ENCODE results near the gene MMP27.

MMP27 gene

DNA sequence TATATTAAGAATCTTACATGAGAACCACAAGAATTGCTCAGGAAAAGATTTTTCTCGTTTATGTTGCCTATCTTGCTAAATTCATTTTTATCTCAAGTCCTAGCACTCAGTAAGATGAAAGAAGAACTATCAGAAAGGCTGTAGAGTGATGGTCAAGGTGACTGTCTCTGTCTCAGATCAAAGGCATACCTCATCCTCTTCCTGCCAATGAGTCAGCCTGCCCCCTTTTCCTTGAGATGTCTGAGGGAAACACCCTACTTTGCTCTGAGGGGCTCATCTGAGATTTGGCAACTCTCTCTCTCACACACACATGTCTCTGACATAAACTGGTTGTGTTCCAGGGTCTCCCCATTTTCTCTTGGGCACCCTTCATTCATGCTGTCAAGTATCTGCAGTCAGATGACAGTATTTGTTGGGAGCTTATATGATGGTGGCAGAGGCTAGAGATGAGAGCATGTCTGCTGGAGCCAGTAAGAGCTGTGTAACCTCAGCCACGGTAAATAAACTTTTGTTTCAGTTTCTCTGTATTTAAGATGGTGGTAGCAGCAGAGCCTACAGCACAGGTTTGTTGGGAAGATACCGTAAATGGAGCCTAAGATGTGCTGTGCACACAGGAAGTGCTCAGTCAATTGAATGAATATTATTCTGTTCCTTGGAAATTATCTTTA, 1.6 kb downstream of the MMP27 start:
- DNase-seq (ENCODE audit: low spot score): no peak

- DNase-seq (ENCODE audit: low spot score): no peak
Measured at GRCh38 chr11:102695201-102695600, 10.4 kb downstream of the MMP27 start.

GRCh38 chr11:102685754-102686153, 19.8 kb downstream of the MMP27 start:
- DNase-seq (ENCODE audit: low spot score): no peak

GRCh38 chr11:102685338-102685737, 20.2 kb downstream of the MMP27 start:
- DNase-seq (ENCODE audit: low spot score): no peak

- DNase-seq (ENCODE audit: low spot score): no peak
Measured at GRCh38 chr11:102683277-102683676, 22.3 kb downstream of the MMP27 start.

GRCh38 chr11:102680945-102681344, 24.6 kb downstream of the MMP27 start:
- DNase-seq (ENCODE audit: low spot score): peak; percentile 55

GRCh38 chr11:102678022-102678421, 27.5 kb downstream of the MMP27 start:
- no peak for DNase-seq (ENCODE audit: low spot score)

DNA sequence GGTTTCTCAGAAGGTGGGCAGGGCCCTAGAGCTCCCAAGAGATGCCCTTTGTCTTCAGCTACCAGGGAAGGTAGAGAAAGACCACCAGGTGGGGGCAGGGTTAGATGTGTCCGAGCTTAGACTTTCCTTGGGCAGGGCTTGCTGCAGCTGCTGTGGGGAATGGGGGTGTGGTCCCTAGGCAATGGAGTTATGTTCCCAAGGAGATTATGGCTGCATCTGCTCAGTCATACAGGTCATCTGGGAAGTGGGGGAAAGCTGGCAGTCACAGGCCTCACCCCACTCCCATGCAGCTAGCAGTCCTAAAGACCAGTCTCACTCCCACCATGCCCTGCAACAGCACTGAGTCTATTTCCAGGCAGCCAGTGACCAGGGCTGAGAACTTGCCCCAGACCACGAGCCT, 29.5 kb downstream of the MMP27 start:
- no peak for DNase-seq (ENCODE audit: low spot score)

DNA sequence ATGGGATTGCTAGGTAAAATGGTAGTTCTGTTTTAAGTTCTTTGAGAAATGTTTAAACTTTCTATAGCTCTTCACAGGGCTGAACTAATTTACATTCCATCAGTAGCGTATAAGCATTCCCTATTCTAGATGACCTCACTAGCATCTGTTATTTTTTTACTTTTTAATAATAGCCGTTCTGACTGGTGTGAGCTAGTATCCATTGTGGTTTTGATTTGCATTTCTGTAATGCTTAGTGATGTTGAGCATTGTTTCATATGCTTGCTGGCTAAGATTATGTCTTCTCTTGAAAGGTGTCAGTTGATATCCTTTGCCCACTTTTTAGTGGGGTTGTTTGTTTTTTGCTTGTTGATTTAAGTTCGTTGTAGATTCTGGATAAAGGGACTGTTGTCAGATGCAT, 35.9 kb downstream of the MMP27 start:
- DNase-seq (ENCODE audit: low spot score): no peak

DNA sequence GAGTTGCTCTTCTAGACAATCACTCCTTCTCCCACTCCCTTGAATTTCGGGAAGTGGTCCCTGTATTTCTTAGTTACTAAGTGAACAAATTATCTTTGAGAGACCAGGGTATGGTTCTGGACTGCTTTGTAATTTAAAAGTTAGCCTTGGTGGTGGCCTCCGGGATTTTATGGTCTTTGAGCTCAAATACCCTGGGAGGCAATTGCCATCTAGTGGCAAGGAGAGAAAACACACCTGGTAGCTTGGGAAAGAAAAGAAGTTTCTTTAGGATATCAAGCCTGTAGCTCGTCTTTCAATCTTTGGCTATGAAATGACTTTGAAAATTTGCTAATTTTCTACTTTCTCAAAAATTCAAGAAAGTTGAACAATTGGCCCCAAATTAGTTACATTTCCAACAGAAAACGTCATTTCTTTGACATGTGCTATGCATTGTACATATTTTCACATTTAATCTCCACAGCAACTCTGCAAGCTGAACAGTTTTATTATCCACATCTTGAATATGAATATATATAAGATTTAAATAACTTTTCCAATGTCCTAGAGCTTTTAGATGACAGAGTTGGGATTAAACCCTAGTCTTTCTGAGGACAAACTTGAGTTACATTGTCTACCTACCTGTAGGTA, 39.1 kb downstream of the MMP27 start:
- peak; percentile 65 for DNase-seq (ENCODE audit: low spot score)

DNA sequence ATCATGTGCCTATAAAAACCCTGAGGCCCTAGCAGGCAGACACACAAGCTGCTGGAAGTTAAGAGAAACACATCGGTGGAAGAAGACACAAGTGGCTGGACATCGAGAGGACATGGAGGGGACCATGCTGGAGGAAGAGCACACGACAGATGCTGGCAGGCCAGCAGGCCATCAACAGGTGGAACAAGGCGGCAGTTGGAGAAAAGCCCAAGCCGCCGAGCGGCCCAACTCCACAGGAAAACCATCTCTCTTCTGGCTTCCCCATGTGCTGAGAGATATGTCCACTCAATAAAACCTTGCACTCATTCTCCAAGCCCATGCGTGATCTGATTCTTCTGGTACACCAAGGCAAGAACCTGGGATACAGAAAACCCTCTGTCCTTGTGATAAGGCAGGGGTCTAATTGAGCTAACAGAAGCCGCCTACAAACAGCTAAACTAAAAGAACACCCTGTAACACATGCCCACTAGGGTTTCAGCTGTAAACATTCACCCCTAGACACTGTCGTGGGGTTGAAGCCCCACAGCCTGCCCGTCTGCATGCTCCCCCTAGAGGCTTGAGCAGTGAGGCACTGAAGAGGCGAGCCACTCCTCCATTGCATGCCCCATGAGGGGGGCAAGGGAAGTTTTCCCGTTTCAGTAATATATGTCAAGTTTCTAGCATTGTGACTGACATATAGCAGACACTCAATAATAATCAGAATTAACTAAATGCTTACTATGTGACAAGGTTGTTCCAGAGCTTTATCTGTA, 41.4 kb downstream of the MMP27 start:
- DNase-seq (ENCODE audit: low spot score): no peak

GRCh38 chr11:102662607-102663006, 43.0 kb downstream of the MMP27 start:
- DNase-seq (ENCODE audit: low spot score): no peak

DNA sequence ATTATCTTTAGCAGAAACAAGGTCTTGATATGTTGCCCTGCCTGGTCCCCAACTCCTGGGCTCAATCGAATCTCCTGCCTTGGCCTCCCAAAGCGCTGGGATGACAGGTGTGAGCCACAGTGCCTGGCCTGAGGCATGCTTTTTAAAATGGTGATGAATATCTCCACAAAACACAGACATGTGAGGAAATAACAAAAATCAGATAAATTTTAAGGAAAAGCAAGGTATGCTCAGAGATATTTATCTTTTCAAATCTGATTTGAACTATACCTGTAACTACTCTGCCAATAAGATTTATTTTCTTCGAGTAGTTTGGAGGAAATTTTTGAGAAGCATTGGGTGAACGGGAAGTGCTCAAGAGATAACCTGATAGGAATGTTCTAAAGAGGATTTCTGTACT, 44.5 kb downstream of the MMP27 start:
- no peak for DNase-seq (ENCODE audit: low spot score)

GRCh38 chr11:102656528-102656927, 49.0 kb downstream of the MMP27 start:
- DNase-seq (ENCODE audit: low spot score): no peak

- DNase-seq (ENCODE audit: low spot score): no peak
Measured at GRCh38 chr11:102655547-102655946, 50.0 kb downstream of the MMP27 start.

- no peak for DNase-seq (ENCODE audit: low spot score)
Measured at GRCh38 chr11:102654761-102655160, 50.8 kb downstream of the MMP27 start.

GRCh38 chr11:102653744-102654291, 51.8 kb downstream of the MMP27 start:
- DNase-seq (ENCODE audit: low spot score): no peak

- DNase-seq (ENCODE audit: low spot score): peak; percentile 7
Measured at GRCh38 chr11:102647430-102647829, 58.1 kb downstream of the MMP27 start.

DNA sequence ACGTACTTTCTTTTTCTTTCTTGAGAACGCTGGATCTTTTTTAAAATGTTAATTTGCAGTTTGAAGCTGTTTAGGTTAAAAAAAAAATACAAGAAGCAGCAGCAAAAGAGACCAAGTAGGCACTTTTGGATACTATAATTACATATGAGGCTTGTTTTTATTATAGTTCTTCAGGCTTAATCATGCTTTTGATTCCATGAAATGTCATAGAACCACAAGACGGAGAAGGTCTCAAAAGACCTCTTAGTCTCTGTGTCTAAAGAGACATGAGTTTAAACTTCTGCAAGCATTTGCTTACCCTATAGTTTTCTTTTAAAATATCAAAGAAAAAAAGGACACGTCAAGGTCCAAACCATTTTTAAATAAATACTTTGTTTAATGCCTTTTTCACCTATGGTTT, 61.6 kb downstream of the MMP27 start:
- DNase-seq (ENCODE audit: low spot score): no peak
